Measurements from ENCODE around the gene SLC29A2.

Gene SLC29A2

DNA sequence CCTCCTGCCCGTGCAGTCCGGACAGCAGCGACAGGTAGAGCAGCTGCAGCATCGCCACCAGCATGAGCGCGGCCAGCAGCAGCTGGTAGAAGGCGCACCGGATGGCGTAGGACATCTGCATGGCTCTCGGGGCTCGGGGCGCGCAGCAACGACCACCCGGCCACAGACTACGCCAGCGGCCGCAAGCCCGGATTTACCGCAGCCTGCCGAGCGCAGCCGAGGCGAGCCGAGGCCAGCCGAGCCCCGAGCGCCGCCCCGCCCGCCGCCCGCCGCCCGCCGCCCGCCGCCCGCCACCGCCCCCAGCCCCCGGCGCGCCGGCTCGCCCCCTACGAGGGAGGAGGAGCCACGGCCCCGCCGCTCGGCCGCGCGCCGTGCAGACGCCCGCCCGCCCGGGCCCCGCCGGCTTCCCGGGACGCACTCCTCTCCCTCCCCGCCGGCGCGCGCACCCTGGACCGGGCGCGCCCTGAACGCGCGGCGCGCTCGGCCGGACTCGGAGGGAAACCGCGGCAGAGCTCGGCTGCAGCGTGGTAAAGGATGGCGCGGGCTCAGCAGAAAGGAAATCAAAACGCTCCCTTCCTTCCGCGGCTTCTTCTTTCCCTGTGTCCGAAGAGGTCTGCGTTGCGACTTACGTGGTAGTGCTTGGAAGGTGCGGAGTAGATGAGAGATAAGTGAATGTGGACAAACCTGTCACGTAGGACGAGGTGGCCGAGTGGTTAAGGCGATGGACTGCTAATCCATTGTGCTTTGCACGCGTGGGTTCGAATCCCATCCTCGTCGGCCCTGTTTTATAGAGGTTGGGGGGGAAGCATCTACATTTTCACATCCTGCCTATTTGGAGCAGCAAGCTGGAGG lies 23.9 kb downstream of the SLC29A2 start, which contains the start of gene B4GAT1:
Gene B4GAT1, minus strand, starts transcription at position 205 of the 852 bp plus-strand sequence. Its CDS starts 84 bp downstream, at position 121.
- peak within 1 kb of the TSS; percentile 87 to 98 for H3K27ac ChIP-seq
- intact Hi-C loops (cut with DNase I; ENCODE audit: low total_unique reads), result loop anchor here (5.0 kb wide), 1 partner anchor 35 kb away; no protein-coding TSS in a partner anchor
- DNase-seq, result peak; percentile 85 to 92
- peak within 1 kb of the TSS; percentile 89 to 95 for H3K4me3 ChIP-seq
- TF ChIP-seq, protein P1, sequence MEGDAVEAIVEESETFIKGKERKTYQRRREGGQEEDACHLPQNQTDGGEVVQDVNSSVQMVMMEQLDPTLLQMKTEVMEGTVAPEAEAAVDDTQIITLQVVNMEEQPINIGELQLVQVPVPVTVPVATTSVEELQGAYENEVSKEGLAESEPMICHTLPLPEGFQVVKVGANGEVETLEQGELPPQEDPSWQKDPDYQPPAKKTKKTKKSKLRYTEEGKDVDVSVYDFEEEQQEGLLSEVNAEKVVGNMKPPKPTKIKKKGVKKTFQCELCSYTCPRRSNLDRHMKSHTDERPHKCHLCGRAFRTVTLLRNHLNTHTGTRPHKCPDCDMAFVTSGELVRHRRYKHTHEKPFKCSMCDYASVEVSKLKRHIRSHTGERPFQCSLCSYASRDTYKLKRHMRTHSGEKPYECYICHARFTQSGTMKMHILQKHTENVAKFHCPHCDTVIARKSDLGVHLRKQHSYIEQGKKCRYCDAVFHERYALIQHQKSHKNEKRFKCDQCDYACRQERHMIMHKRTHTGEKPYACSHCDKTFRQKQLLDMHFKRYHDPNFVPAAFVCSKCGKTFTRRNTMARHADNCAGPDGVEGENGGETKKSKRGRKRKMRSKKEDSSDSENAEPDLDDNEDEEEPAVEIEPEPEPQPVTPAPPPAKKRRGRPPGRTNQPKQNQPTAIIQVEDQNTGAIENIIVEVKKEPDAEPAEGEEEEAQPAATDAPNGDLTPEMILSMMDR (IDR thresholded peaks at IDR 0.05), result no peak
- peaks cover 0 to 2% (median 0%) of the 10 kb centered on the region in 3 donors for H3K36me3 ChIP-seq
- H3K27me3 ChIP-seq, result no peaks in the 10 kb centered on the region
- H3K9me3 ChIP-seq, result no peaks in the 10 kb centered on the region
- H3K4me1 ChIP-seq, result peaks cover 12 to 40% (median 33%) of the 10 kb centered on the region in 4 donors

DNA sequence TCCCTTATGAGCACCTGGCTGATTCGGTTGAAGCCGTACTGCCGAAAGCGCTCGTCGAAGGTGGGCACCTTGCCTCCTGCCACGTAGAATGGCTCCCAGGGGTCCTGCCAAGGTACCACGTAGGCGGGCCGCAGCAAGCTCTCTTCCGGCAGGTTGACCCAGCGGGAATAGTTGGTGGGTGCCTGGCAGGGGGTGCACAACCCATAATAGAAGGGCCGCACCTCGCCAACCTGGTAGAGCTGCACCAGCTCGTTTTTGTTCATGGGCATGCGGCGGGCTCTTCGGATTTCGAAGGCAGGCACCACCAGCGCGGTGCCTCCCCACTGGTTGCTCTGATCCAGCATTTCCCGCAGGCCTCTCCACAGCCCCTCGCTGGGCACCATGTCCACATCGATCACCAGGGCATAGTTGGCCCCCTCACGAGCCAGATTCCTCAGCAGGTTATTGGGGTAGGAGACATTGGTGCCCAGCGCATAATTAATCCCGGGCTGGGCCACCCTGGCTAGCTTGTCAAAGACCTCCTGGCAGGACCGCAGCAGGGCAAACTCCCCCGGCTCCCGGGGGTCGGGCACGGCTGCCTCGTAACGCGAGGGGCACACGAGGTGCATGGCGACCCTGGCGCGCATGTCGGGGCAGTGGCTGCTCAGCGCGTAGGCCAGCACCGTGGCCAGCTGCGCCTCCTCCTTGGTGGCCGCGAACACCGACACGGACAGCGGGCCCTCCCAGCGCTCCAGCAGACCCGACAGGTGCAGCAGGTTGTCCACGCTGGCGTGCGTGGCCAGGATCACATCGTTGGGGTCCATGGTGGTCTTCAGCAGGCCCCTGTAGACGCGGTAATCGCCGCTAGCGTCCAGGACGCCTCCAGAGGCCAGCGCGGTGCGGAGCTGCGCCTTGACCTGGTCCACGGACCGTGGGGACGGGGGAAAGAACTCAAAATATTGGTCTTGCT lies 24.8 kb downstream of the SLC29A2 start:
- no peaks in the 10 kb centered on the region for H3K27me3 ChIP-seq
- DNase-seq, result no peak
- H3K4me3 ChIP-seq, result peak overlapping the region; percentile 89 to 95
- TF ChIP-seq, protein P1 (IDR thresholded peaks at IDR 0.05), result no peak
- H3K4me1 ChIP-seq, result peaks cover 12 to 40% (median 33%) of the 10 kb centered on the region in 4 donors
- H3K27ac ChIP-seq, result peak overlapping the region; percentile 87 to 98
- intact Hi-C loops (cut with DNase I; ENCODE audit: low total_unique reads), result loop anchor here (5.0 kb wide), 1 partner anchor 34 kb away; no protein-coding TSS in a partner anchor
- H3K36me3 ChIP-seq, result peaks cover 0 to 11% (median 2%) of the 10 kb centered on the region in 3 donors
- no peaks in the 10 kb centered on the region for H3K9me3 ChIP-seq

DNA sequence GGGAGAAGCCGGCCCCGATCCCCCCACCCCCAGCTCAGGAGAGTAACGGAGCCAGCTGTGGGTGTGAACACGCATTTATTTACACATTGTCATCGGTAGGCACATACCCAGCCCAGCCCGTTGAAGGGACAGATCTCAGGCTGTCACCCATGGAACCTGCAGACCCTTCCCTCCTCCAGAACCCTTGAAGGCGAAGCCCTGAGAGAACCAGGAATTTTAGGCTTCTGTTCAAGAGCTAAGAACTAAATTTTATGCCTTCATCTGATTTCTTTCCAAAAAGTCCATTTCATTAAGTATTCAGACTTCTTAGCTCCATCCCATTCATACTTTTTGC lies 26.3 kb downstream of the SLC29A2 start:
- H3K36me3 ChIP-seq, result peaks cover 14 to 25% (median 17%) of the 10 kb centered on the region in 3 donors
- H3K4me1 ChIP-seq, result peaks cover 12 to 40% (median 33%) of the 10 kb centered on the region in 4 donors
- intact Hi-C loops (cut with DNase I; ENCODE audit: low total_unique reads), result loop anchor here (5.0 kb wide), 1 partner anchor 33 kb away; no protein-coding TSS in a partner anchor
- H3K9me3 ChIP-seq, result no peaks in the 10 kb centered on the region
- peak overlapping the region; percentile 92 to 95 for H3K4me3 ChIP-seq
- H3K27me3 ChIP-seq, result no peaks in the 10 kb centered on the region
- TF ChIP-seq, protein P1 (IDR thresholded peaks at IDR 0.05), result no peak
- H3K27ac ChIP-seq, result peak overlapping the region; percentile 87 to 98
- DNase-seq, result no peak

DNA sequence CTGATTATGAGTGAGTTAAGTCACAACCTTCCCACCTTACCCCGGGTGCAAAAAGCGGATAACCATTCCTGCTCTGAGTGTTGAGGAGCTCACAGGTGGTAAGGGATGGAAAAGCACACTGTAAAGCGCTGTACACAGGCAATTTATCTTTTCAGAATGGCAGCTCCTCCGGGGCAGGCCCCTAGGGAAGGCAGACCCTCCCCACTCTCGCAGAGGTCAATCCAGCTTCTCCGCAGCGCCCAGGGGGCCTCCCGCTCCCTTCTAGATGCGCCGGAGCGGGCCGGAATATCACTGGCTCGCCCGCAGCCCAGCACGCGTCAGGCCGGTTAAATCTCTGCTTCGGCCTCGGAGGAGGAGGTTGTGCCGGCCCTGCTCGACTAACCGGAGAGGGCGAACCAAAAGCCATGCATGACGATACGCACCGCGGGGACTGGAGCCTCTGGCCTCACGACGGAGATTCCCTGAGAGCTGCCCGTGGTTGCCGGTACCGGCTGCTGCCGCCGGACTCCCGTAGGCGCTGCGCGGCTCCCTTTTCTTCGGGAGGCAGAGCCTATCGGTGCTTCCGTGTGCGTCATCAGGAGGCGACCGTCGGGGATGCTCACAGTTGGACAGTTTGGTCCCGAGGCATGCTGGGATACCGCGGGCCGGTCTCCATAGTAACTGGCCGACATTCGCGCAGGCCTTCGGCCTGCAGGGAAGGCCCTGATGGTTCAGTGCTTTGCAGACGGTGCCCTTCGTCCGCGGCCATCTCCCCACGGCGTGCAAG lies 26.8 kb downstream of the SLC29A2 start, which contains the start of gene BRMS1:
Gene BRMS1, minus strand, starts transcription at position 555 of the 766 bp plus-strand sequence. CDS start 2,870 bp downstream, outside the sequence.
- peaks cover 12 to 40% (median 33%) of the 10 kb centered on the region in 4 donors for H3K4me1 ChIP-seq

More for the DNA sequence above, 26.8 kb downstream of the SLC29A2 start, which contains the start of gene BRMS1:
- TF ChIP-seq, protein P1 (IDR thresholded peaks at IDR 0.05), result peak; percentile 14 to 46
- H3K4me3 ChIP-seq, result peak within 1 kb of the TSS; percentile 92 to 95
- intact Hi-C loops (cut with DNase I; ENCODE audit: low total_unique reads), result loop anchor here (5.0 kb wide), 1 partner anchor 32 kb away; no protein-coding TSS in a partner anchor
- H3K27ac ChIP-seq, result peak within 1 kb of the TSS; percentile 87 to 98
- H3K9me3 ChIP-seq, result no peaks in the 10 kb centered on the region
- no peaks in the 10 kb centered on the region for H3K27me3 ChIP-seq
- peak; percentile 99 for DNase-seq
- H3K36me3 ChIP-seq, result peaks cover 16 to 31% (median 23%) of the 10 kb centered on the region in 3 donors

All from tibial artery (tissue), 4 donors.